Medulla oblongata (tissue), 1 donor: ENCODE measurements around the gene SPPL2B.
"Not testable (repeated sequence)": the region's sequence is repeated elsewhere in the genome, so short reads cannot be mapped to it uniquely, and the experiment has no call there.

ENCODE experiments used
- DNase-seq: peaks from one replicate; pipeline ENCODE4 v3.0.0-alpha.2; 2015; ENCODE audit errors: extremely low spot score

The SPPL2B gene

GRCh38 chr19:2328401-2329148, at the start of gene SPPL2B, which contains the start of gene LSM7:
Gene SPPL2B (plus strand): TSS chr19:2328684. CDS start chr19:2328710, 26 bp downstream.
Gene LSM7 (minus strand): TSS chr19:2328586. CDS start chr19:2328566, 20 bp downstream.
- peak; percentile 92 for DNase-seq

GRCh38 chr19:2280633-2281264, 47.7 kb upstream of the SPPL2B start:
- no peak for DNase-seq

- DNase-seq: not testable (repeated sequence)
Measured at GRCh38 chr19:2281265-2282061, 47.0 kb upstream of the SPPL2B start.

GRCh38 chr19:2282062-2282861, 46.2 kb upstream of the SPPL2B start, which contains the start of gene PEAK3:
Gene PEAK3 (minus strand): TSS chr19:2282175. CDS start chr19:2280931, 1,244 bp downstream.
- DNase-seq: peak; percentile 59

- no peak for DNase-seq
Measured at GRCh38 chr19:2282862-2283237, 45.6 kb upstream of the SPPL2B start.

GRCh38 chr19:2283835-2284507, 44.5 kb upstream of the SPPL2B start:
- DNase-seq: no peak

- DNase-seq: no peak
Measured at GRCh38 chr19:2286402-2287140, 41.9 kb upstream of the SPPL2B start.

GRCh38 chr19:2287585-2288337, 40.7 kb upstream of the SPPL2B start:
- DNase-seq: no peak

- DNase-seq: no peak
Measured at GRCh38 chr19:2288338-2288817, 40.1 kb upstream of the SPPL2B start.

- no peak for DNase-seq
Measured at GRCh38 chr19:2288818-2289713, 39.4 kb upstream of the SPPL2B start.

GRCh38 chr19:2289714-2290435, 38.6 kb upstream of the SPPL2B start:
- peak; percentile 63 for DNase-seq

- DNase-seq: no peak
Measured at GRCh38 chr19:2290441-2291184, 37.9 kb upstream of the SPPL2B start.

GRCh38 chr19:2291185-2291751, 37.2 kb upstream of the SPPL2B start:
- DNase-seq: no peak

- peak; percentile 76 for DNase-seq
Measured at GRCh38 chr19:2294687-2295335, 33.7 kb upstream of the SPPL2B start.

- no peak for DNase-seq
Measured at GRCh38 chr19:2296141-2296540, 32.3 kb upstream of the SPPL2B start.

GRCh38 chr19:2300533-2300932, 28.0 kb upstream of the SPPL2B start:
- DNase-seq: no peak
